Measurements from ENCODE around the gene SORBS1.

Gene SORBS1

DNA sequence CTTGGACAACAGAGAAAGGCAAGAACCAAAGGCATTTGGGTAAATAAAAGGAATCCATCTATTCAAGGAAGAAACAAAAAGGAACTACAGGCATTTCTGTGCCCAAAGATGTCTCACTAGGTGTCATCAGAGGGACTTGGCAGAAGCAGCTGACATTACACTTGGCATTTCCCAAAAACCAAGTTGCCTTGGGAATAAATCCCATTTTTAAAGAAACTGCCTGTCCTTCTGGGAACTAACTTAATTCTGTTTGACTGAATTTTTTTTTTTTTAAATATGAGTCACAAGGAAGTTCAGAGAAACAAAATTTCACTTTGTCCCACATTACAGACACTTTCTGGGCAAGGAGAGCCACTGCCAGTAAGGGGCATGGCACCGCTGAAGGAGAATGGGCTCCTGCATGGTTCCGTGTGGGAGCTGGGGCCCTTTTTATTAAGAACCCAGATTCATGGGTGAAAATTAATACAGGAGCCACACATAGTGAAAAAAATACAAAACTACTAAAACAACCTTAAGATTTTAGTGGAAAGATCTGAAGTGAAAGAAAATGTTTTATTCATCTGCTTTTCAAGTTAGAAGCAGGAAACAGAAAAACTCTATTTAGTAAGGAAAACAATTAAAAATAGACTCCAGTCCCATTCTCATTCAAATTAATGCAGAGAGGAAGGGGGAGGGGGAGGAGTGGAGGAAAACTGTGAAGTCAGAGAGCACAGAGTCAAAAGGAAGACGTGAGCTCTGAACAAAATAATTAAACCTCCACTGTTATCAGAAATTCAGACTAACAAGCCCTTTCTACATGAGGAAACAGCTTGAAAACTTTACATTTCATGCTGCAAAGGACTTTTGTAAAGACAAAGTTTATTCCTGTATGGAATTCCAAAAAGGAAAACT lies 151.9 kb downstream of the SORBS1 start:
- peak; percentile 54 for DNase-seq (ENCODE audit: low spot score)

GRCh38 chr10:95408148-95408960 lies 152.8 kb downstream of the SORBS1 start:
- peak; percentile 64 for DNase-seq (ENCODE audit: low spot score)

DNA sequence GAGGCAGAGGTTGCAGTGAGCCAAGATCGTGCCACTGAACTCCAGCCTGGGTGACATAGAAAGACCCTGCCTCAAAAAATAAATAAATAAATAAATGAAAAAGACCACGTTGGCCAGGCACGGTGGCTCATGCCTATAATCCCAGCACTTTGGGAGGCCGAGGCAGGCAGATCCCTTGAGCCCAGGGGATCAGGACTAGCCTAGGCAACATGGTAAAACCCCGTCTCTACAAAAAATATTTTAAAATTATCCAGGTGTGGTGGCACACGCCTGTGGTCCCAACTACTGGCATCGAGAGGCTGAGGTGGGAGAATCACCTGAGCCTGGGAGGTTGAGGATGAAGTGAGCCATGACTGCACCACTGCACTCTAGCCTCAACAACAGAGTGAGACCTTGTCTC lies 153.6 kb downstream of the SORBS1 start:
- DNase-seq (ENCODE audit: low spot score): no peak

GRCh38 chr10:95406651-95407280 lies 154.4 kb downstream of the SORBS1 start:
- DNase-seq (ENCODE audit: low spot score): peak; percentile 69

- no peak for DNase-seq (ENCODE audit: low spot score)
Measured at GRCh38 chr10:95405655-95406054, 155.5 kb downstream of the SORBS1 start.

GRCh38 chr10:95404864-95405263 lies 156.3 kb downstream of the SORBS1 start:
- DNase-seq (ENCODE audit: low spot score): no peak

DNA sequence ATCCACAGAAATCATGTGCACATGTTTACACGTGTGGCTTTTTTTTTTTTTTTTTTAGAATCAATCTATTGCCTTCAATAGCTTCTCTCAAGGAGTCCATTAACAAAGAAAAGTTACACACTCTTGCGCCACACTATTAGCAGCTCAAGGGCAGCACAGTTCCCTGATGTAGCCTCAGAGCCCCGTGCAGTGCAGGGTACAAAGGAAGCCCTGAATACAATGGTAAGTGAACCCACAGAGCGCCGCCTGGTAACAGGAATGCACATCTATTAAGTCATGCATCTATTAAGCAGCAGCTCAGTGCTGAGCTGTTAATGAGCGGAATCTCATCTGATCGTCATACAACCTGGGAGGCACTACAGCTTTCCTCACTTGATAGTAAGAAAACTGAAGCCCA lies 156.7 kb downstream of the SORBS1 start:
- DNase-seq (ENCODE audit: low spot score): no peak

GRCh38 chr10:95403700-95404461 lies 157.3 kb downstream of the SORBS1 start:
- no peak for DNase-seq (ENCODE audit: low spot score)

DNA sequence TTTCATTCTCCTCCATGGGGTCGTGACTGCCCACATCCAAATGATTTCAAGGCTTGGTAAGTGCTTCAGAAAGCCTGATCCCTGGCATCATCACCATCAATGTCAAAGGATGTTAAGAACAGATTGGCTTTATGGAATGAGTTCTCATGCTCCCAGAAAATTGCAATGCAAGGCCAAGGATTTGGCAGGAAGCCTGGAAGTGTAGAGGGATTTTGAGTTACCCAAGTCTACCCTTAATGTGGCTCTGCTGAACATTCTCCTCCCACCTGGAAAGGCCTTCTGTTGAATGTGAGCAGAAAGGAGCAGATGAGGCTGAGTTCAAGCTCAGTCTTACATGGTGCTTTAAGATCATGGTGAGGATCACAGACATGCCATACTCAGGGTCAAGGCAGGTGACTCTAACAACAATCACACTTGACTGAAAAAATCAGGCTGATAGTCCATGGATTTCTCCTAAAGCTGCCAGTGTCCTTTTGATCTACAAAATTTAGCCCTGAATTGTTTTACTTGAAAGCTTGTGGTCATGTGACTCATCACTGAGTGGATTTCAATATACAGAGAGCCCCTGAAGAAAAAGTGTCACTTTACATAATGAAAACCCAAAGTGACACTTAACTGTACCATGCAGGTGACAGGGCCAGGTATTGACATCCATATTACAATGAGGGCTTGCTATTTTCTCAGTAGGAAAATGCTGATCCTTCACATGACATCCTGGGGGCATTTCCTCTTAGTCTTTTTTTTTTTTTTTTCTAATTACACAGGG lies 159.3 kb downstream of the SORBS1 start:
- no peak for DNase-seq (ENCODE audit: low spot score)

- no peak for DNase-seq (ENCODE audit: low spot score)
Measured at GRCh38 chr10:95400787-95401186, 160.4 kb downstream of the SORBS1 start.

DNA sequence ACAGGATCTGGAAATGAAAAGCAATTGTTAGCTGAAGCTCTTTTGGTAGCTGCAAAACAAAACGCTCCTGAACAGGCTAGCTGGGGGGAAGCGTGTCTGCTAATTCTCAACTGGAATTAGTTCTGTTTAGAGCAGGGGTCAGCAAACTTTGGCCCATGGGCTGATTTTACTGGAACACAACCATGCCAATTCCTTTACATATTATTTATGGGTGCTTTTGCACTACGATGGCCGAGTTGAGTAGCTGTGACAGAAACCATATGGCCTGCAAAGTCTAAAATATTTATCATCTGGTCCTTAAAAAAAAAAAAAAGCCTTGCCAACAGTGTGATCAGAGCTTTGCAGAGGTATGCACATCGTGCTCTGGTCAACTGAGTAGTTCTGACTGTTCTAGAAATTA lies 162.0 kb downstream of the SORBS1 start:
- DNase-seq (ENCODE audit: low spot score): no peak

DNA sequence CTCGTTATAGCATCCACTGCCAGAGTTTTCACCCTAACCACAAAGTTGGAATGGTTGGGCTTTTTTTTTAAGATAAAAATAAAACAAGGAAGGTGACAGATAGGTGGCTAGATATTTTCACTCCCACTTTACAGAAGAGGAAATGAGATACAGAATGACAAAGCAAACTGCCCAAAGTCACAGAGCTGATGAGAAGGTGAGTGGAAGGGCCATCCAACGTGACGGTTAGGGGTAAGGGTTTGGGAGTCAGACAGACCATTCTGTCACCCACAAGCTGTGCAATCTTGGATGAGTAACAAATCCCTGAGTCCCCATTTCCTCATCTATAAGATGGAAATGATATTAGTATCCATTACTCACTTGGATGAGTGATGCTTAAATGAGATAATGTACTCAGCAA lies 163.4 kb downstream of the SORBS1 start:
- no peak for DNase-seq (ENCODE audit: low spot score)

DNA sequence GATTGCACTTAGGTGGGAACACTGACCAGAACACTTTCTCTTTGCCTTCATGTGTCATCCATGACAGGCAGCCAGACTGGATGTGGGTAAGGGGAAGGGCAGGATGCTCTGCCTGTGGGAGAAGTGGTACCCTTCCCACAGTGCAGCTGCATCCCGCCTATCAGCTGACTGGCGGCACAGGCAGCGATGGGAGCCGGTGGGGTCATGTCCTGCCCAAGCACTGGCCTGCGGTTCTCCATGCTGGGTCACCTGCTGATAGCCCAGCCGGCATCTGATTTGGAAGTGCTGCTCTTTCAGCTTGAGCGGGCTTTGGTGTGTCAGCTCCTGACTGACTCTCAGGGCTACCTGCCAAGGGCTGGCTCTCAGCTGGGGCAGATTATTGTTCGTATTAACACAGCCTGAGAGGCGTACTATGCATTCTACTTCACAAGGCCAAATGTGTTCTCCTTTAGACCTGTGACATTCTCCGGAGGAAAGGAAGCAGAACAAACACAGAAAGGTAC lies 165.2 kb downstream of the SORBS1 start:
- no peak for DNase-seq (ENCODE audit: low spot score)

- peak; percentile 70 for DNase-seq (ENCODE audit: low spot score)
Measured at GRCh38 chr10:95394161-95394880, 166.8 kb downstream of the SORBS1 start.

DNA sequence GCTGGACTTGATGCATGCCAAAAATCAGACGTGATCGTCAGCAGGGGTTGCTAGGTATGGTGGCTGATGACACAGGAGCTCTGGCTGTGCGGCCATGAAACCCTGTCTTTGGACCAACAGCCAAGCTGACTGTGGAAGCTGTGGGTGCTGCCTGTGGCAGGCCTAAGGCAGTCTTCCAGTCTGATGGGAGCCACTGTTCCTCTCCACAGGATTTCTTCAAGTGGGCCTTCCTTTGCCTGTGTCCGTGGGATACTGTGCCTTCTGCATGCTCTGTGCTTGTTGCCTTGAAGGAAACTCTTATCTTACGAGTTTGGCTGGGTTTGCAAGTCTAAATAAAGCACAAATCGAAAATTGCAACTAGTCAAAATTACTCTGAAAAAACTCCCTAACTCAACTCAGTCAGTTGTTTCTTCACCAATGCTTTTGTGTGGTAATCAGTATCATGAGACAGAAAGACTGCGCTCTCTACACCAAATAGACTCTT lies 168.4 kb downstream of the SORBS1 start:
- no peak for DNase-seq (ENCODE audit: low spot score)

- no peak for DNase-seq (ENCODE audit: low spot score)
Measured at GRCh38 chr10:95392217-95392584, 169.0 kb downstream of the SORBS1 start.

DNA sequence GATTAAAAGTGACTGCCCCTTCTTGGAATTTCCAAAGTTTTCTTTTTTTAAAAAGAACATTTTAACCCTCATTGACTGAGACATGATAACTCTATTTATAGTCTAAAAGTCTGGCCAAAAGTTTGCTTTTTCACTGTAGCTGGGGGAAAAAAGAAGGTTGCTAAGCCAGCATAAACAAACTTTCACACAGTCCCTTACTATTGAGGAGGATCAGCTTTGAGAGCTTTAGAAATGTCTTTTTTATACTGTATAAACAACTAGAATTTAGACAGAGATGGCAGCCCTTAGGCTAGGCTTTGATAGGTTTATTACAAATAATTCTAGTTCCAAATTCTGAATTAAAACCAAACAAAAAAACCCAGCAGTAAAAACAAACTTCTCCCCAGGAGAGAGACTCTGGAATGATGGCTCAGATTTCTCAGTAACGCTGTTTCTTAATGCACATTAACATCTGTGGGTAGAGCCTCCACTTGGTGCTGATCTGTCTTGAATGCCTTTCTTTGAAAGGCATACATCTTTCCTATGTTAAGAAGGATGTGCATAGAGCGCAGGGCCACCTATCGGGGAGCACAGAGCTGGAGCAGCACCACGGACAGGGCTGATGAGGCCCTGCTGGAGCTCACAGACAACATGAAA lies 169.5 kb downstream of the SORBS1 start:
- DNase-seq (ENCODE audit: low spot score): no peak

DNA sequence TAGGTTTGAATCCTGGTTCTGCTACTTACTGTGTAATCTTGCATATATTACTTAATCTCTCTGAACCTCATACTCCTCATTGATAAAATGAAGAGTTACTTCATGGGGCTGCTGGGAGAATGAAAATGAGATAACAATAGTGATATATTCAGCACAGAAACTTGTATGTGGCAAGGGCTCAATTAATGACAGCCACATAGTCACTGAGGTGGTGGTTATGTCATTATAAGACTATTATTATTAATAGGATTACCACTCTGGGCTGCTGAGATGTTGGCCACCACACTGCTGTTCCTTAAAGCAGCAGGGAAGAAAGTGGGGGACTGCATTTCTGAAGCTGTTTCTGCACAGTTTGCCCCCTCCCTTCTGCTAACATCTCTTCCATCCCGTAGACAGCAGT lies 170.0 kb downstream of the SORBS1 start:
- DNase-seq (ENCODE audit: low spot score): no peak

DNA sequence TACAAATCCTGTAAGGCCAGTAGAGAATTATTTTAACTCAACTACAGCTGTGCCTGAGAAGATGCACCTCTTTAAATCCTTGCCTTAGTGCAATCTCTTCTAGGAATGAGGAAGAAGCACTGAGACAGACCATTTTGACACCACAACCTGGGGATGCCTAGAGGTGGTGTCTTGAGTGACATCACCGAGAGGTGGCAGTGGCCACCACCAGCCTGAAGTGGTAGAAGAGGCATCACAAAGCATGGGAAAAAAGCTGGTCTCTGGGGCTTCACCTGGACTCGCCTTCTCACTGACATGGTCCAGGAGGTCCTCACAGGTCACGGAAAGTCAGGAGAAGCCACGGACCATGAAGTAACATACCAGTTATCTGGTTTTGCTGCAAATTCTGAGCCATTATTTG lies 171.2 kb downstream of the SORBS1 start:
- DNase-seq (ENCODE audit: low spot score): no peak

DNA sequence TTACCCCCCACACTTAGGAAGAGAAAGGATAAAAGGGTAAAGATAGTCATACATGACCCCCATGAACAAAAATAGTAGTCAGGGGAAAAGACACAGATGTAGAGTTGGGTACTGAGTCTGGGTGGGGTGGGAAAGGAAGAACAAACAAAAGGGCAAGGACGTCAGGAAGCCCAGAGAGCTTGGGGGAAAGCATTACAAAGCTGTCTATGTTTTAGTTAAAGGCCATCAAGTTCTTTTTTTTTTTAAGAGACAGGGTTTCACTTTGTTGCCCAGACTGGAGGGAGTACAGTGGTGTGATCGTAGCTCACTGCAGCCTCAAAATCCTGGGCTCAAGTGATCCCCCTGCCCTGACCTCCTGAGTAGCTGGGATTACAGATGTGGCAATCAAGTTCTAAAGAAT lies 172.0 kb downstream of the SORBS1 start:
- DNase-seq (ENCODE audit: low spot score): no peak
